ENCODE data around the gene KRT83.

Gene KRT83

GRCh38 chr12:52367876-52368275 is 46.7 kb upstream of the KRT83 start:
- no peaks in the 10 kb centered on the region for H4K20me1 ChIP-seq (ENCODE audit: insufficient read depth, low read length)
- H2AFZ ChIP-seq (ENCODE audit: low read depth, low read length), result no peak overlapping the region
- H3K79me2 ChIP-seq (ENCODE audit: low read length), result no peaks in the 10 kb centered on the region
- H3K4me2 ChIP-seq (ENCODE audit: low read length), result no peak overlapping the region
- H3K36me3 ChIP-seq (replicated peaks; ENCODE audit: low read depth, low read length), result no peaks in the 10 kb centered on the region
- no peak for TF ChIP-seq EZH2phosphoT487 (IDR thresholded peaks at IDR 0.05; ENCODE audit: low read depth)
- no peak for TF ChIP-seq CTCF (IDR thresholded peaks at IDR 0.05; ENCODE audit: low read depth, low read length)
- peaks cover 62% of the 10 kb centered on the region for H3K27me3 ChIP-seq (ENCODE audit: low read depth, low read length)
- no peak overlapping the region for H3K9ac ChIP-seq (ENCODE audit: low read length)
- H3K9me3 ChIP-seq (ENCODE audit: insufficient read depth, low read length), result no peaks in the 10 kb centered on the region
- H3K4me1 ChIP-seq (ENCODE audit: low read length), result peaks cover 6% of the 10 kb centered on the region; the same call in 1 of the 2 replicates
- H3K27ac ChIP-seq (ENCODE audit: low read length), result no peak overlapping the region
- H3K4me3 ChIP-seq (ENCODE audit: low read length), result no peak overlapping the region

- H3K36me3 ChIP-seq (replicated peaks; ENCODE audit: low read depth, low read length), result no peaks in the 10 kb centered on the region
- no peak within 1 kb of the TSS for H3K27ac ChIP-seq (ENCODE audit: low read length)
- H3K4me3 ChIP-seq (ENCODE audit: low read length), result no peak within 1 kb of the TSS
- no peak within 1 kb of the TSS for H3K4me2 ChIP-seq (ENCODE audit: low read length)
- no peaks in the 10 kb centered on the region for H3K79me2 ChIP-seq (ENCODE audit: low read length)
- no peak for TF ChIP-seq EZH2phosphoT487 (IDR thresholded peaks at IDR 0.05; ENCODE audit: low read depth)
- no peak for TF ChIP-seq CTCF (IDR thresholded peaks at IDR 0.05; ENCODE audit: low read depth, low read length)
- H2AFZ ChIP-seq (ENCODE audit: low read depth, low read length), result no peak within 1 kb of the TSS
- H3K4me1 ChIP-seq (ENCODE audit: low read length), result peaks cover 6% of the 10 kb centered on the region; the same call in 1 of the 2 replicates
- no peaks in the 10 kb centered on the region for H4K20me1 ChIP-seq (ENCODE audit: insufficient read depth, low read length)
- no peaks in the 10 kb centered on the region for H3K9me3 ChIP-seq (ENCODE audit: insufficient read depth, low read length)
- H3K27me3 ChIP-seq (ENCODE audit: low read depth, low read length), result peaks cover 62% of the 10 kb centered on the region
- no peak within 1 kb of the TSS for H3K9ac ChIP-seq (ENCODE audit: low read length)
These were observed 45.7 kb upstream of the KRT83 start, which contains the start of gene KRT85 for GRCh38 chr12:52366738-52367485. Gene KRT85, minus strand, starts transcription at chr12:52367481. Its CDS starts 76 bp downstream, at chr12:52367405.

- peaks cover 57% of the 10 kb centered on the region for H3K27me3 ChIP-seq (ENCODE audit: low read depth, low read length)
These were observed 43.8 kb upstream of the KRT83 start for GRCh38 chr12:52364901-52365489.

More at GRCh38 chr12:52364901-52365489, 43.8 kb upstream of the KRT83 start:
- Histone ChIP-seq H3K4me3 (ENCODE audit: low read length) (no peak overlapping the region), H3K27ac (ENCODE audit: low read length) (no peak overlapping the region), H3K9ac (ENCODE audit: low read length) (no peak overlapping the region), H3K9me3 (ENCODE audit: insufficient read depth, low read length) (no peaks in the 10 kb centered on the region), H3K79me2 (ENCODE audit: low read length) (no peaks in the 10 kb centered on the region), H4K20me1 (ENCODE audit: insufficient read depth, low read length) (no peaks in the 10 kb centered on the region), H3K36me3 (replicated peaks; ENCODE audit: low read depth, low read length) (no peaks in the 10 kb centered on the region), H3K4me1 (ENCODE audit: low read length) (peaks cover 6% of the 10 kb centered on the region; the same call in 1 of the 2 replicates), H2AFZ (ENCODE audit: low read depth, low read length) (no peak overlapping the region), H3K4me2 (ENCODE audit: low read length) (no peak overlapping the region)
- no peak for TF ChIP-seq EZH2phosphoT487 (IDR thresholded peaks at IDR 0.05; ENCODE audit: low read depth)
- TF ChIP-seq CTCF (IDR thresholded peaks at IDR 0.05; ENCODE audit: low read depth, low read length), result no peak
